K562 (cell line): ENCODE results near the gene FNDC1.

Experiments
- CEBPB ChIP-seq: fragments of 450-650 bp; IDR thresholded peaks from 2 replicates; pipeline ENCODE4 v1.6.1; 2016; ENCODE audit warnings: missing genetic modification characterization, missing compliant biosample characterization
- MXI1 ChIP-seq: IDR thresholded peaks from 2 replicates; pipeline ENCODE4 v1.6.1; 2011; ENCODE audit warnings: low read depth, mild to moderate bottlenecking, improper control_type of control experiment, low read length
- NR2C1 ChIP-seq, 2 experiments: fragments of 450-650 bp; IDR thresholded peaks; 2 replicates each; pipeline ENCODE4 v1.6.1; 2017; ENCODE audit warnings: mild to moderate bottlenecking in 2 of 2, antibody characterized with exemption in 1 of 2, inconsistent platforms in 1 of 2, missing compliant biosample characterization in 1 of 2, missing genetic modification characterization in 1 of 2
- REST ChIP-seq, 2 experiments: fragments of 450-650 bp; formaldehyde crosslinking in 1 of 2; IDR thresholded peaks; 2 replicates each; pipeline versions ENCODE4 v1.4.0 to v1.6.1; 2014 to 2020; ENCODE audit warnings: mild to moderate bottlenecking in 2 of 2, borderline replicate concordance in 1 of 2, low read depth in 1 of 2
- TFAP4 ChIP-seq: sonication (generic); formaldehyde crosslinking; IDR thresholded peaks from 2 replicates; pipeline ENCODE4 v1.8.0; 2022; ENCODE audit warnings: missing genetic modification reagents, mild to moderate bottlenecking, moderate library complexity, borderline replicate concordance
- TF ChIP-seq, protein P1 (sequence below), 3 experiments: IDR thresholded peaks in 2 of 3; conservative IDR thresholded peaks in 1 of 3; 2 replicates each; pipeline ENCODE4 v1.5.1; 2011 to 2012; ENCODE audit warnings: low read length in 3 of 3, mild to moderate bottlenecking in 3 of 3, control low read depth in 2 of 3, improper control_type of control experiment in 1 of 3, inconsistent platforms in 1 of 3, low read depth in 1 of 3, mixed read lengths in 1 of 3, moderate library complexity in 1 of 3; ENCODE audit not compliant: insufficient read depth in 2 of 3

- TF ChIP-seq NR2C1 (IDR thresholded peaks at IDR 0.05) (no peak), NR2C1 (tag; IDR thresholded peaks at IDR 0.05) (no peak), REST (IDR thresholded peaks at IDR 0.05; ENCODE audit: borderline replicate concordance) (no peak), REST (CRISPR knock-in tag; IDR thresholded peaks at IDR 0.05; ENCODE audit: low read depth) (no peak), TFAP4 (CRISPR knock-in tag) (no peak), CEBPB (tag) (no peak), MXI1 (no peak)
- TF ChIP-seq, protein P1, sequence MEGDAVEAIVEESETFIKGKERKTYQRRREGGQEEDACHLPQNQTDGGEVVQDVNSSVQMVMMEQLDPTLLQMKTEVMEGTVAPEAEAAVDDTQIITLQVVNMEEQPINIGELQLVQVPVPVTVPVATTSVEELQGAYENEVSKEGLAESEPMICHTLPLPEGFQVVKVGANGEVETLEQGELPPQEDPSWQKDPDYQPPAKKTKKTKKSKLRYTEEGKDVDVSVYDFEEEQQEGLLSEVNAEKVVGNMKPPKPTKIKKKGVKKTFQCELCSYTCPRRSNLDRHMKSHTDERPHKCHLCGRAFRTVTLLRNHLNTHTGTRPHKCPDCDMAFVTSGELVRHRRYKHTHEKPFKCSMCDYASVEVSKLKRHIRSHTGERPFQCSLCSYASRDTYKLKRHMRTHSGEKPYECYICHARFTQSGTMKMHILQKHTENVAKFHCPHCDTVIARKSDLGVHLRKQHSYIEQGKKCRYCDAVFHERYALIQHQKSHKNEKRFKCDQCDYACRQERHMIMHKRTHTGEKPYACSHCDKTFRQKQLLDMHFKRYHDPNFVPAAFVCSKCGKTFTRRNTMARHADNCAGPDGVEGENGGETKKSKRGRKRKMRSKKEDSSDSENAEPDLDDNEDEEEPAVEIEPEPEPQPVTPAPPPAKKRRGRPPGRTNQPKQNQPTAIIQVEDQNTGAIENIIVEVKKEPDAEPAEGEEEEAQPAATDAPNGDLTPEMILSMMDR (IDR thresholded peaks at IDR 0.05 in 2 of 3, conservative IDR thresholded peaks at IDR 0.05 in 1 of 3; ENCODE audit: insufficient read depth in 2 of 3, low read depth in 1 of 3, low read length in 3 of 3): peak; percentile 65 to 87 (median 82)
These were observed 17.8 kb upstream of the FNDC1 start for GRCh38 chr6:159151266-159151855.
